Stimulated activated effector memory CD8-positive, alpha-beta T cell treated with anti-CD3 and anti-CD28 coated beads, Interleukin-12 subunit alpha, Interleukin-12 subunit beta, amount 100 ng/mL, for 72 hours (primary cell): ENCODE results near the gene GRAMD1A.
A peak's percentile ranks its signal among the peaks of the same experiment; 100 is the strongest.
"Not testable (repeated sequence)": the region's sequence is repeated elsewhere in the genome, so short reads cannot be mapped to it uniquely, and the experiment has no call there.

Source experiments
- ATAC-seq: fragments of 150-1000 bp; cut with Tn5 transposase; 2 replicates; pipeline ENCODE4 v1.10.0; 2021
- DNase-seq, 2 donors: peaks; one replicate each; pipeline ENCODE4 v3.0.0; 2021 to 2022; ENCODE audit warnings: low spot score in 2 of 2
- H3K27ac Mint-ChIP-seq: one replicate; pipeline ENCODE4 v1.8.0; 2022; ENCODE audit warnings: mild to moderate bottlenecking, mixed read lengths
- H3K36me3 Mint-ChIP-seq: one replicate; pipeline ENCODE4 v1.8.0; 2022; ENCODE audit warnings: mild to moderate bottlenecking, mixed read lengths
- H3K4me1 Mint-ChIP-seq: one replicate; pipeline ENCODE4 v1.8.0; 2022; ENCODE audit warnings: mixed read lengths
- H3K4me3 Mint-ChIP-seq: one replicate; pipeline ENCODE4 v1.8.0; 2022; ENCODE audit warnings: mild to moderate bottlenecking, mixed read lengths
- H3K9me3 Mint-ChIP-seq: one replicate; pipeline ENCODE4 v1.8.0; 2022; ENCODE audit warnings: mixed read lengths

The GRAMD1A gene

GRCh38 chr19:35006007-35006341 lies 5.9 kb downstream of the GRAMD1A start:
- peak overlapping the region; percentile 61 for H3K27ac Mint-ChIP-seq
- not testable (repeated sequence) for DNase-seq, H3K9me3 Mint-ChIP-seq, H3K4me3 Mint-ChIP-seq, ATAC-seq
- H3K4me1 Mint-ChIP-seq, result peaks cover 74% of the 10 kb centered on the region
- peaks cover 89% of the 10 kb centered on the region for H3K36me3 Mint-ChIP-seq

- ATAC-seq, result no peak
- H3K36me3 Mint-ChIP-seq, result peaks cover 91% of the 10 kb centered on the region
- H3K9me3 Mint-ChIP-seq, result no peaks in the 10 kb centered on the region
- H3K27ac Mint-ChIP-seq, result peak overlapping the region; percentile 88
- DNase-seq, result no peak
- H3K4me1 Mint-ChIP-seq, result peaks cover 74% of the 10 kb centered on the region
- H3K4me3 Mint-ChIP-seq, result no peak overlapping the region
Measured at GRCh38 chr19:35006342-35006998, 6.3 kb downstream of the GRAMD1A start.

- ATAC-seq (no peak), DNase-seq (no peak)
- no peak overlapping the region for H3K4me3 Mint-ChIP-seq
- peaks cover 92% of the 10 kb centered on the region for H3K36me3 Mint-ChIP-seq
- H3K9me3 Mint-ChIP-seq, result no peaks in the 10 kb centered on the region
- peaks cover 74% of the 10 kb centered on the region for H3K4me1 Mint-ChIP-seq
- peak overlapping the region; percentile 88 for H3K27ac Mint-ChIP-seq
Measured at GRCh38 chr19:35006999-35007365, 6.9 kb downstream of the GRAMD1A start.

GRCh38 chr19:35007427-35007826 lies 7.3 kb downstream of the GRAMD1A start:
- H3K27ac Mint-ChIP-seq, result peak overlapping the region; percentile 88

GRCh38 chr19:35008891-35009341 lies 8.8 kb downstream of the GRAMD1A start:
- no peak for DNase-seq
- Mint-ChIP-seq H3K4me1 (peaks cover 74% of the 10 kb centered on the region), H3K36me3 (peaks cover 98% of the 10 kb centered on the region), H3K9me3 (no peaks in the 10 kb centered on the region), H3K4me3 (no peak overlapping the region), H3K27ac (peak overlapping the region; percentile 93)
- no peak for ATAC-seq

More at GRCh38 chr19:35007427-35007826, 7.3 kb downstream of the GRAMD1A start:
- peaks cover 95% of the 10 kb centered on the region for H3K36me3 Mint-ChIP-seq
- H3K4me1 Mint-ChIP-seq, result peaks cover 74% of the 10 kb centered on the region
- H3K4me3 Mint-ChIP-seq, DNase-seq, H3K9me3 Mint-ChIP-seq, ATAC-seq: not testable (repeated sequence)

- Mint-ChIP-seq H3K9me3 (no peaks in the 10 kb centered on the region), H3K36me3 (peaks cover 98% of the 10 kb centered on the region), H3K27ac (peak overlapping the region; percentile 93), H3K4me1 (peaks cover 74% of the 10 kb centered on the region), H3K4me3 (no peak overlapping the region)
- no peak for DNase-seq
- ATAC-seq, result no peak
Measured at GRCh38 chr19:35009424-35010415, 9.6 kb downstream of the GRAMD1A start.

GRCh38 chr19:35011091-35011689 lies 11.1 kb downstream of the GRAMD1A start:
- ATAC-seq, result peak; percentile 38

GRCh38 chr19:35011737-35012682 lies 11.9 kb downstream of the GRAMD1A start:
- Mint-ChIP-seq H3K4me3 (peak overlapping the region; percentile 67), H3K4me1 (peaks cover 66% of the 10 kb centered on the region), H3K9me3 (no peaks in the 10 kb centered on the region), H3K36me3 (peaks cover 98% of the 10 kb centered on the region), H3K27ac (peak overlapping the region; percentile 93)
- DNase-seq, result no peak
- peak; percentile 7 for ATAC-seq

More at GRCh38 chr19:35011091-35011689, 11.1 kb downstream of the GRAMD1A start:
- Mint-ChIP-seq H3K36me3 (peaks cover 98% of the 10 kb centered on the region), H3K27ac (peak overlapping the region; percentile 93), H3K4me3 (peak overlapping the region; percentile 17), H3K4me1 (peaks cover 73% of the 10 kb centered on the region), H3K9me3 (no peaks in the 10 kb centered on the region)
- DNase-seq, result no peak

- peaks cover 70% of the 10 kb centered on the region for H3K4me1 Mint-ChIP-seq
- DNase-seq, result peak; percentile 77 to 90
- ATAC-seq, result peak; percentile 81
Measured at GRCh38 chr19:35013041-35013819, 13.1 kb downstream of the GRAMD1A start.

GRCh38 chr19:35013820-35014754 lies 14.0 kb downstream of the GRAMD1A start:
- ATAC-seq, result peak; percentile 38
- Mint-ChIP-seq H3K27ac (peak overlapping the region; percentile 93), H3K9me3 (no peaks in the 10 kb centered on the region), H3K36me3 (peaks cover 99% of the 10 kb centered on the region), H3K4me3 (peak overlapping the region; percentile 67), H3K4me1 (peaks cover 73% of the 10 kb centered on the region)
- no peak for DNase-seq

More at GRCh38 chr19:35013041-35013819, 13.1 kb downstream of the GRAMD1A start:
- H3K4me3 Mint-ChIP-seq, result peak overlapping the region; percentile 67
- H3K27ac Mint-ChIP-seq, result peak overlapping the region; percentile 93
- peaks cover 99% of the 10 kb centered on the region for H3K36me3 Mint-ChIP-seq
- H3K9me3 Mint-ChIP-seq, result no peaks in the 10 kb centered on the region

GRCh38 chr19:35014774-35015173 lies 14.7 kb downstream of the GRAMD1A start:
- not testable (repeated sequence) for ATAC-seq, H3K9me3 Mint-ChIP-seq, DNase-seq
- H3K4me3 Mint-ChIP-seq, result peak overlapping the region; percentile 67
- H3K36me3 Mint-ChIP-seq, result peaks cover 100% of the 10 kb centered on the region
- H3K27ac Mint-ChIP-seq, result peak overlapping the region; percentile 93
- H3K4me1 Mint-ChIP-seq, result peaks cover 69% of the 10 kb centered on the region

GRCh38 chr19:35015270-35015953 lies 15.3 kb downstream of the GRAMD1A start:
- DNase-seq (no peak), ATAC-seq (no peak)
- Mint-ChIP-seq H3K27ac (peak overlapping the region; percentile 93), H3K36me3 (peaks cover 100% of the 10 kb centered on the region), H3K4me3 (no peak overlapping the region), H3K4me1 (peaks cover 65% of the 10 kb centered on the region), H3K9me3 (no peaks in the 10 kb centered on the region)
